ENCODE results near the gene ICAM5.

ICAM5 gene

DNA sequence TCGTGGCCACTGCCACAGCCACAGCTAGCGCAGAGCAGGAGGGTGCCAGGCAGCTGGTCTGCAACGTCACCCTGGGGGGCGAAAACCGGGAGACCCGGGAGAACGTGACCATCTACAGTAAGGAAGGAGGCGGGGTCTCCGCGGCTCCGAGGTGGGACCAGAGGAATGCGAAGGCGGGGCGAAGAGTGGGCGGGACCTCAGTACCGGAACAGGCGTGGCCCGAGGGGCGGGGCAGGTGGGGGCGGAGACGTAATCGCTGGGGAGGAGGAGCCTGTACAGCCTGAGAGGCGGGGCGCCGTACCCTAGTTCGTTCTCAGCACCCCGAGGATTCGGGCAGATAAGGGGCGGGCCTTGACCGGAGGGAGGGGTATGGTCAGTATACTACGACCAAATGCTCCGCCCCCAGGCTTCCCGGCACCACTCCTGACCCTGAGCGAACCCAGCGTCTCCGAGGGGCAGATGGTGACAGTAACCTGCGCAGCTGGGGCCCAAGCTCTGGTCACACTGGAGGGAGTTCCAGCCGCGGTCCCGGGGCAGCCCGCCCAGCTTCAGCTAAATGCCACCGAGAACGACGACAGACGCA, 2.5 kb downstream of the ICAM5 start:
- peak; percentile 66 for DNase-seq

GRCh38 chr19:10292789-10293636, 3.3 kb downstream of the ICAM5 start:
- DNase-seq = no peak

- no peak for DNase-seq
Observed at GRCh38 chr19:10293637-10294367, 4.0 kb downstream of the ICAM5 start.

GRCh38 chr19:10294368-10294697, 4.6 kb downstream of the ICAM5 start:
- DNase-seq = no peak

GRCh38 chr19:10295305-10295846, 5.6 kb downstream of the ICAM5 start:
- DNase-seq = peak; percentile 83

- DNase-seq = no peak
Observed at GRCh38 chr19:10295847-10296591, 6.3 kb downstream of the ICAM5 start.

DNA sequence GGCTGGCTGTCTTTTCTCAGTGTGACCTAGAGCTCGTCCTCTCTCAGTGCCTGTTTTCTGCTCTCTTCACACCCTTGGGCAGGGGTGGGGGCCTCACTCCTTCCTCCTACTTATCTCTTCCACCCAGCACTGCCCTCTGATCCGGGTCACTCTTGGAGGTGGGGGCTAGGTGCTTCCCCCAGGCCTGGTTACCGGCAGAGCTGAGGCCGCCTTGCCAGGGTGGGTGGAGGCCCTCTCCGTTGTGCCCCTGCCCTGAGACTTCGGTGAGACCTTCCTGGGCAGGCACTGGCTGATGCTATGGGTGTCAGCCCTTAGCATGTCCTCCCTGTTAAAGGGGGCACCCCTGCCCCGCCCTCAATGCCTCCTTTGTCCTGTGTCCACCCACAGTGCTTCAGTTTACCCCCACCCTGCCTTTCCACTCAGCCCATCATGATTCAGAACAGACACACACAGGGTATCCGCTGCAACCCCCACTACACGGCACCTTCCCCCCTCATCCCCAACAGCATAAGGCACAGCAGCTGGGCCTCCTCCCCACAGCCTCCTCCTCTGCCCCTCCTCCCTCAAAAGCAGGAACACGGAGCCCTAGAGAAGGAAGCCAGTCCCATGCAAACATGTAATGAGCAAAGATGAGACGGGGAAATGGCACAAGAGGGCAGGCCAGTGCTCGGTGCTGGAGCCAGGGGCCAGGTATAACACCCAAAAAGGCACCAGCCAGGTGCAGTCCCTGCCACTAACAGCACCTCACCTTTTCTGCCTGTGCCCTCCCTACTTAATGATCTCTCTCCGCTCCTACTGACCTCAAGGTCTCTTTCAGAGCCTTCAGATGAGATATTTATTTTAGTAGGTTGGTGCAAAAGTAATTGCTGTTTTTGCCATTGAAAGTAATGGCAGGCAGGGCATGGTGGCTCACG, 10.1 kb downstream of the ICAM5 start:
- no peak for DNase-seq

DNA sequence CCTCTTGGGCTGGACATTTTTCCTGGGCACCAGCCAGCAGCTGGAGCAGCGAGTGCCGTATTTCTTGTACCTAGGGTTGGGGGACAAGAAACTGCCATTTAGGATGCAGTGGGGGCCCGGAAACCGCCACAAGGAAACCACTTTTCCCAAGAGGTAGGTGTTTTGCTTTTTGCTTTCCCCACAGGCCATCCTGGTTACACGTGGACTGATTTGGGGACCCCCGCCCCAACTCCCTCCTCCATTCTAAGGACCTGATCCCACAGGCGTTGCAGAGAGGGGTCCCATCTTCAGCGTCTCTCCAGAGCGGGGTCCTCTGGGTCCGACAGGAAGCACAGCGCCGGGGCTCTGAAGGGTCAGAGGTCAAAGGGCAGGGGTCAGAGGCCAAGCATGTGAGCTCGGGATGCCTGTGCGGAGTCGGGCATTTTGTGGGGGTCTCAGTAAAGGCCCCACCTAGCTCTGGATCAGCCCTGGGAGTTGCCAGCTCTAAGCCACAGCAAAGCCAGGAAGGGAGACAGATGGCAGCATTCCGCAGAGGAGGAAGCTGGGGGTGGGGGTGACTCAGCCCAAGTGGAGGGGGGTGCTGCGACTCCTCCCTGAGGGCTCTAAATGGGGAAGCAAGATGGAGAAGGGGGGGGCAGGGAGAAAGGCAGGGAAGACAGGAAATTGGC, 15.5 kb downstream of the ICAM5 start:
- DNase-seq = no peak

DNA sequence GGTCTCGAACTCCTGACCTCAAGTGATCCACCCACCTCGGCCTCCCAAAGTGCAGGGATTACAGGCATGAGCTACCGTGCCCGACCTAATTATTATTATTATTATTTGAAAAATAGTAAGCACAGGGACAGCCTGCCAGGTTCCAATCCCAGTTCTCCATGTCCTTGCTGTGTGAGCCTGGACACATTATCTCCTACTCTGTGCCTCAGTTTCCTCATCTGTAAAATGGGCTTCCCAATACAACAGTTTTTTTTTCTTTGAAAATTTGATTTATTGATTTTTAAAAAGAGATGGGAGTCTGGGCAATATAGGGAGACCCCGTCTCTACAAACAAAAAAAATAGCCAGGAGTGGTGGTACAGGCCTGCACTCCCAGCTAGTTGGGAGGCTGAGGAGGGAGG, 16.6 kb downstream of the ICAM5 start:
- no peak for DNase-seq

DNA sequence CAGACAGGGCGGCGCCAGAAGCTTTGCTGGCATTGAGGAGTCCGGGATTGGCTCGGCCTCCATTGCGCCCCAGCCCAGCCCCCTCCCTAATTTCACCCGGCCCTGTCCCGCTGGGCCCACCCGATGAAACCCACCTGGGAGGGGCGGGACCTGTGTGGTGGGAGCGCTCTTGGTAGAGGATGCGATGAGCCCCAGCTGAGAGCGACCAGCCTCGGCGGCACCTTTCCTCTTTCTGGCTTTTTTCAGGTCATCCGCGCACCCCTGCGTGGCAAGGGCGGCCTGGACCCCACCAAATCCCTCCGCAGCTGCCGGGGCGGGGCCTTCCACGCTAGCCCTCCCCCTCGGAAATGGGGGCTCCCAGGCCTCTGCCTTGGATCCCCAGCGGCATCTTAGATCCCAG, 19.7 kb downstream of the ICAM5 start, which contains the start of gene ZGLP1:
TSS of gene ZGLP1 (minus strand) at position 393 of the 400 bp plus-strand sequence.
- no peak for DNase-seq

GRCh38 chr19:10315335-10316214, 25.8 kb downstream of the ICAM5 start, which contains the start of gene FDX2:
FDX2 (minus strand) TSS chr19:10316015; CDS start chr19:10315996, 19 bp downstream.
- DNase-seq = peak; percentile 94

DNA sequence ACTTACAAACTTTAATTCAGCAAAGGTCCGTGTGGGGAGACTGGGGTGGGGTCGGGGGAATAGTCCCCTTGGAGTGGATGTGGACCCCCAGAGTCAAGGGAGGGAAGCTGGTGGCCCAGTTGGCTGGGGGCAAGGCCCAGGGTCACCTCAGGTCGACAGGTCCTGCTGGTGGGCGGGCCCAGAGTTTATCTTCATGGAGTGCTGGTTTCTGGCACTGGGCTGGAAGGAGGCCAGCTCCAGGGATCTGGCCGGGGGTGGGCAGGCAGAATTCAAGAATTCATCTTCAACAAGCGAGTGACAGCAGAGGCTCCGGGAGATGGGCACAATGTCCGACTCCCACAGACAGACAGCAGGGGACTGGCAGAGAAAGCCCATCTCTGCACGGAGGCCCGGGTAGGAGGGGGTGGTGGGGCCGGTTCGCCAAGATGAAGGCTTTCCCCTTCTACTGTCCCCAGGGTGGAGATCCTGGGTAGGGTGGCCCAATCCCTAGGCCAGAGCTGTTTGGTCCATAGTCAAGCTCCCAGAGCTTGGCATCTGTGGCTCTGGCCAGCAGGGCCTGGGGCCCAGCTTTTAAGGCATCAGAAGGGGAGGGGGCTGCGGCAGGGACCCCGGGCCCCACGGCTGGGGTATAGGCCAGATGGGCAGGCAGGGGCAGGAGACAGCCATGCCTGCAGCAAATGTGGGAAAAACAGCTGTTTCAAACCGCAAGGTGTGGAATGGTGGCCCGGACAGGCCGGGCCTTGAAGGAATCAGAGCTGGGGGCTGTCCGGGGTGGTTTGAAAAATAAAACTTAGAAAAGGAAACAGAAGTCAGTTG, 26.7 kb downstream of the ICAM5 start:
- no peak for DNase-seq

DNA sequence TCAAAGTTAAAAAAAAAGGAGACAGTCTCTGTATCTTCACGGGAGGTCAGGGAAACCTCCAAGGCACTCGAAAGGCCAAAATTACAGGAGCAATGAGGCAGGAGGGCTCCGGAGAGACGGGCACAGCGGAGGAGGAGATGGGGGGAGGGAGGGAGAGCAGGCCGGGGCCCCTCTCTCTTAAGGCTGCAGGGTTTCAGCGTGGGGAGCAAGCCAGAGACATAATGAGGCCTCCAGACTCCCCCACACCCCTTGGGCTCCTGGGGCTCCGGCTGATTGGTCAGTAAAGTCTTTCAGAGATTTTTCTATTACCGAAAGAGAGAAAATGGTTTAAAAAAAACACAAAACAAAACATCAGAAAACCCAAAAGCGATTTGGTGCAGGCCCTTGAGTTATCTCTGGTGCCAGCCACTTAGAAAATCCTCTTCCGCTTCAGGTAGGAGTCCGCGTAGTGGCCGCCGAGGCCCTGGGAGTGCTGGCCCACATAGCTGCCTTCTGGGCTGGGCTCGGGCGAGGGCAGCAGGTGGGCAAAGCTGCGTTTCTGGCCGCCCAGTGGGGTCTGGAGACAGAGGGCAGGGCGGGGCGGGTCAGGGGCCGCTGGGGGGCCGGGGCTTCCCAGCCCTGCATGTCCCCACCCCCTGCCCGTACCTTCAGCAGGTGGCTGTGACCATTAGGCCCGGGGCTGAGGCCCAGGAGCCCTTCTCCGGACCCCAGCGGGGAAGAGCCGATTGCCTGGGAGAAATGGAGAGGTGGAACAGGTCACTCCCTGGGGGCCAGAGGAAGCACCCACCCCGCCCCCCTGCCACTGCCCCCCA, 27.5 kb downstream of the ICAM5 start:
- no peak for DNase-seq

- DNase-seq = no peak
Observed at GRCh38 chr19:10317857-10318462, 28.2 kb downstream of the ICAM5 start.

DNA sequence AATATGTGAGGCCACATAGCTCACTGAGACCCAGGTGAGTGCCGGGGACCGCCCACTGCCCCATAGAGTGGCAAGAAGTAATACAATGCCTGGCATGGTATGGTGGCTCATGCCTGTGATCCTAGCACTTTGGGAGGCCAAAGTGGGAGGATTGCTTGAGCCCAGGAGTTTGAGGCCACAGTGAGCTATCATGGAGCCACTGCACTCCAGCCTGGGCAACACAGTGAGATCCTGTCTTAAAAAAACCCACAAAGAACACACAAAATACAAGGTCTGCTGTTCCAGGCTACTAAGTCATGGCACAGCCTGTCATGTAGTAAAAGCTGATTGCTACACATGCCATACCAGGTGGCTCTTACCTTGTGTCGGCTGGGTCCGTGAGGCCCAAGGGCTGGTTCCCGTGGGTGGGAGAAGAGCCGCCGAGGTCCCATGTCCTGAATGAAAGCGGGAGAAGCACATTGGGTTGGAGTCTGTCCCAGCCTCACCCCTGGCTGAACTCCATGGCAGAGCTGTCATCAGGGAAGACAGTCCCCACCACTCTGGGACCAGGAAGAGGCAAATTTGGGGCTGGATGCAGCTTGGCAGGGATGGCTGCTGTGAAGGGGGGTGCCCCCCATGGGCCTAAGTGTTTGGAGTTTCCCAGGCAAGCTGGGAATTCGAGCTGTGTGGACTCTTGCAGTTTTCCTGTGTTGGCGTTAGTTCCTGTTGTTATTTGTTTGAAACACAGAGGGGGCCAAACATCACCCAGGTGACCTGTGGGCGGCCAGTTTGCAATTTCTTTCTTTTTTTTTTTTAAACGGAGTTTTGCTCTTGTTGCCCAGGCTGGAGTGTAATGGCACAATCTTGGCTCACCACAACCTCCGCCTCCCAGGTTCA, 29.3 kb downstream of the ICAM5 start:
- no peak for DNase-seq

GRCh38 chr19:10320602-10321416, 31.1 kb downstream of the ICAM5 start:
- DNase-seq = no peak
